OCI-LY3 (cell line): ENCODE measurements around the gene SFXN5.

ENCODE experiments used
- H2AFZ ChIP-seq: fragments of 200-600, 300-600 bp; shearing (Covaris generic); 2 replicates; pipeline ENCODE4 v1.6.0; 2014; ENCODE audit warnings: antibody characterized with exemption, low read depth, low read length
- H3K27ac ChIP-seq: fragments of 200-600, 300-600 bp; sonication (generic); 2 replicates; pipeline ENCODE4 v1.5.1; 2014; ENCODE audit warnings: mild to moderate bottlenecking, low read length, moderate library complexity, mixed read lengths
- H3K27me3 ChIP-seq: fragments of 200-600, 300-600 bp; sonication (generic); 2 replicates; pipeline ENCODE4 v1.6.1; 2014; ENCODE audit warnings: low read depth, low read length, mixed read lengths
- H3K36me3 ChIP-seq: fragments of 200-600, 300-600 bp; sonication (generic); replicated peaks from 2 replicates; pipeline ENCODE3; 2014; ENCODE audit warnings: low read depth, low read length, mixed read lengths
- H3K4me1 ChIP-seq: fragments of 300-600, 200-600 bp; sonication (generic); 2 replicates; pipeline ENCODE4 v1.6.1; 2014; ENCODE audit warnings: low read length, mixed read lengths
- H3K4me2 ChIP-seq: fragments of 200-600, 300-600 bp; sonication (generic); 2 replicates; pipeline ENCODE4 v1.6.1; 2014; ENCODE audit warnings: low read length, mixed read lengths
- H3K4me3 ChIP-seq: fragments of 300-600, 200-600 bp; sonication (generic); 2 replicates; pipeline ENCODE4 v1.5.1; 2014; ENCODE audit warnings: antibody characterized with exemption, mild to moderate bottlenecking, low read length, moderate library complexity
- H3K79me2 ChIP-seq: fragments of 300-600, 200-600 bp; shearing (Covaris generic); 2 replicates; pipeline ENCODE4 v1.6.1; 2014; ENCODE audit warnings: mild to moderate bottlenecking, low read length, mixed read lengths
- H3K9ac ChIP-seq: fragments of 300-600, 200-600 bp; shearing (Covaris generic); 2 replicates; pipeline ENCODE4 v1.6.0; 2014; ENCODE audit warnings: mild to moderate bottlenecking, low read length, moderate library complexity
- H3K9me3 ChIP-seq: fragments of 200-600, 300-600 bp; shearing (Covaris generic); 2 replicates; pipeline ENCODE4 v1.6.1; 2014; ENCODE audit warnings: low read length, mixed read lengths; ENCODE audit not compliant: insufficient read depth
- H4K20me1 ChIP-seq: fragments of 200-600, 300-600 bp; sonication (generic); 2 replicates; pipeline ENCODE4 v1.6.1; 2016; ENCODE audit warnings: low read length, mixed read lengths; ENCODE audit not compliant: insufficient read depth
- CTCF ChIP-seq: fragments of 200-600, 300-600 bp; sonication (generic); IDR thresholded peaks from 2 replicates; pipeline ENCODE4 v1.5.1; 2014; ENCODE audit warnings: antibody characterized with exemption, low read length, low read depth
- EZH2phosphoT487 ChIP-seq: fragments of 200-600 bp; shearing (Covaris generic); IDR thresholded peaks from 2 replicates; pipeline ENCODE4 v1.6.1; 2018; ENCODE audit warnings: antibody characterized with exemption, mixed run types, low read depth

SFXN5 gene

GRCh38 chr2:73103018-73103542, 31.6 kb upstream of the SFXN5 start:
- H3K27ac ChIP-seq: no peak overlapping the region
- no peaks in the 10 kb centered on the region for H3K79me2 ChIP-seq
- no peak overlapping the region for H3K4me3 ChIP-seq
- H3K27me3 ChIP-seq: no peaks in the 10 kb centered on the region
- H4K20me1 ChIP-seq: no peaks in the 10 kb centered on the region
- H3K36me3 ChIP-seq: no peaks in the 10 kb centered on the region
- H3K4me1 ChIP-seq: no peaks in the 10 kb centered on the region
- no peak for TF ChIP-seq EZH2phosphoT487
- no peak for TF ChIP-seq CTCF
- H2AFZ ChIP-seq: no peak overlapping the region
- H3K4me2 ChIP-seq: no peak overlapping the region
- no peak overlapping the region for H3K9ac ChIP-seq
- no peaks in the 10 kb centered on the region for H3K9me3 ChIP-seq

- Histone ChIP-seq H3K79me2 (no peaks in the 10 kb centered on the region), H3K27ac (no peak overlapping the region), H4K20me1 (no peaks in the 10 kb centered on the region), H3K4me1 (no peaks in the 10 kb centered on the region), H3K27me3 (peaks cover 4% of the 10 kb centered on the region), H3K36me3 (no peaks in the 10 kb centered on the region), H2AFZ (no peak overlapping the region), H3K9ac (no peak overlapping the region), H3K9me3 (no peaks in the 10 kb centered on the region), H3K4me3 (no peak overlapping the region), H3K4me2 (no peak overlapping the region)
- TF ChIP-seq EZH2phosphoT487 (no peak), CTCF (no peak)
Observed at GRCh38 chr2:73101626-73102256, 30.2 kb upstream of the SFXN5 start.

- Histone ChIP-seq H3K27me3 (peaks cover 4% of the 10 kb centered on the region), H3K36me3 (no peaks in the 10 kb centered on the region), H3K79me2 (no peaks in the 10 kb centered on the region), H3K4me1 (no peaks in the 10 kb centered on the region), H3K9ac (no peak overlapping the region), H3K4me2 (no peak overlapping the region), H2AFZ (no peak overlapping the region), H4K20me1 (no peaks in the 10 kb centered on the region), H3K4me3 (no peak overlapping the region), H3K27ac (no peak overlapping the region), H3K9me3 (no peaks in the 10 kb centered on the region)
- TF ChIP-seq EZH2phosphoT487 (no peak), CTCF (no peak)
Observed at GRCh38 chr2:73100956-73101355, 29.4 kb upstream of the SFXN5 start.

GRCh38 chr2:73099486-73099885, 28.0 kb upstream of the SFXN5 start:
- Histone ChIP-seq H3K4me2 (no peak overlapping the region), H3K4me1 (no peaks in the 10 kb centered on the region), H3K4me3 (no peak overlapping the region), H3K79me2 (no peaks in the 10 kb centered on the region), H4K20me1 (no peaks in the 10 kb centered on the region), H3K27ac (no peak overlapping the region), H3K9me3 (no peaks in the 10 kb centered on the region), H3K27me3 (peaks cover 4% of the 10 kb centered on the region), H2AFZ (no peak overlapping the region), H3K36me3 (no peaks in the 10 kb centered on the region), H3K9ac (no peak overlapping the region)
- TF ChIP-seq EZH2phosphoT487 (no peak), CTCF (no peak)
